ENCODE results near the gene TNNC1. TPM values are rescaled to one million over a fixed set of nuclear protein-coding genes. Genes with fewer than 3 reads are reported as not detected.

The TNNC1 gene
- total RNA-seq, 1 donor from 2014 or later = 12.4 TPM

DNA sequence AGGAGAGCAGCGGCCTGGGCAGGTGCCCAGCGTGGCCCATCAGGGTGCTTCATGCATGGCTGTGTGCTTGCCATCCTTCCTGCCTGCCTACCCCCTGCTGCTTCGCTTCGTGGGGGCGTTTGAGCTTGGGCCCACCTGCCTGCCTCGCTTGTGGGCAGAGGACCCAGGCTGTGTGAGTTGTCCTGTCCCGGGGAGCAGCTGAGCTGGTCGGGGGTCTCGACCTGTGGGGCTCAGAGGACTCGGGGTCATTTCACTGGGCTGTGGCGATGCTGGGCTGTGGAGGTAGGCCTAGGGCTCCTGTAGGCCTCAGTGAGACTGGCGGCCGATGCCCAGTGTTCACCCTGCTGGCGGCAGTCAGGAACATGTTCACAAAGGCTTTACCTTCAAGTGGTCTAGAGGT, 29.2 kb upstream of the TNNC1 start:
- H3K4me3 Mint-ChIP-seq (ENCODE audit: unreplicated experiment) = no peak overlapping the region
- Histone ChIP-seq H3K79me2 (ENCODE audit: insufficient read depth, low read length) (no peaks in the 10 kb centered on the region), H4K20me1 (ENCODE audit: insufficient read depth, low read length) (peaks cover 43% of the 10 kb centered on the region), H3K36me3 (ENCODE audit: insufficient read depth, low read length) (peaks cover 29% of the 10 kb centered on the region), H3K9ac (ENCODE audit: low read length) (no peak overlapping the region), H3K4me2 (ENCODE audit: low read length) (no peak overlapping the region), H3K9me3 (ENCODE audit: insufficient read depth, low read depth, low read length) (no peaks in the 10 kb centered on the region), H3K27ac (ENCODE audit: low read depth, low read length) (no peak overlapping the region), H3K4me1 (ENCODE audit: insufficient read depth, low read length) (peaks cover 6% of the 10 kb centered on the region), H3K27me3 (ENCODE audit: insufficient read depth, low read length) (no peaks in the 10 kb centered on the region), H2AFZ (ENCODE audit: low read depth, low read length) (no peak overlapping the region), H3K4me3 (ENCODE audit: insufficient read depth, low read depth, low read length) (no peak overlapping the region)
- no peaks in the 10 kb centered on the region for H3K27me3 Mint-ChIP-seq (ENCODE audit: low read depth, unreplicated experiment)
- H3K27ac Mint-ChIP-seq (ENCODE audit: unreplicated experiment) = peak overlapping the region; percentile 85
- DNase-seq (ENCODE audit: low read depth) (no peak), FAIRE-seq (no peak)
- H3K36me3 Mint-ChIP-seq (ENCODE audit: low read depth, unreplicated experiment) = peaks cover 32% of the 10 kb centered on the region
- H3K4me1 Mint-ChIP-seq (ENCODE audit: low read depth, unreplicated experiment) = peaks cover 11% of the 10 kb centered on the region
- TF ChIP-seq, protein P1, sequence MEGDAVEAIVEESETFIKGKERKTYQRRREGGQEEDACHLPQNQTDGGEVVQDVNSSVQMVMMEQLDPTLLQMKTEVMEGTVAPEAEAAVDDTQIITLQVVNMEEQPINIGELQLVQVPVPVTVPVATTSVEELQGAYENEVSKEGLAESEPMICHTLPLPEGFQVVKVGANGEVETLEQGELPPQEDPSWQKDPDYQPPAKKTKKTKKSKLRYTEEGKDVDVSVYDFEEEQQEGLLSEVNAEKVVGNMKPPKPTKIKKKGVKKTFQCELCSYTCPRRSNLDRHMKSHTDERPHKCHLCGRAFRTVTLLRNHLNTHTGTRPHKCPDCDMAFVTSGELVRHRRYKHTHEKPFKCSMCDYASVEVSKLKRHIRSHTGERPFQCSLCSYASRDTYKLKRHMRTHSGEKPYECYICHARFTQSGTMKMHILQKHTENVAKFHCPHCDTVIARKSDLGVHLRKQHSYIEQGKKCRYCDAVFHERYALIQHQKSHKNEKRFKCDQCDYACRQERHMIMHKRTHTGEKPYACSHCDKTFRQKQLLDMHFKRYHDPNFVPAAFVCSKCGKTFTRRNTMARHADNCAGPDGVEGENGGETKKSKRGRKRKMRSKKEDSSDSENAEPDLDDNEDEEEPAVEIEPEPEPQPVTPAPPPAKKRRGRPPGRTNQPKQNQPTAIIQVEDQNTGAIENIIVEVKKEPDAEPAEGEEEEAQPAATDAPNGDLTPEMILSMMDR (IDR thresholded peaks at IDR 0.05; ENCODE audit: insufficient read depth, low read depth, low read length) = no peak
- TF ChIP-seq EZH2 (IDR thresholded peaks at IDR 0.05; ENCODE audit: insufficient read depth, low read length) = no peak
- H3K9me3 Mint-ChIP-seq (ENCODE audit: unreplicated experiment) = no peaks in the 10 kb centered on the region

DNA sequence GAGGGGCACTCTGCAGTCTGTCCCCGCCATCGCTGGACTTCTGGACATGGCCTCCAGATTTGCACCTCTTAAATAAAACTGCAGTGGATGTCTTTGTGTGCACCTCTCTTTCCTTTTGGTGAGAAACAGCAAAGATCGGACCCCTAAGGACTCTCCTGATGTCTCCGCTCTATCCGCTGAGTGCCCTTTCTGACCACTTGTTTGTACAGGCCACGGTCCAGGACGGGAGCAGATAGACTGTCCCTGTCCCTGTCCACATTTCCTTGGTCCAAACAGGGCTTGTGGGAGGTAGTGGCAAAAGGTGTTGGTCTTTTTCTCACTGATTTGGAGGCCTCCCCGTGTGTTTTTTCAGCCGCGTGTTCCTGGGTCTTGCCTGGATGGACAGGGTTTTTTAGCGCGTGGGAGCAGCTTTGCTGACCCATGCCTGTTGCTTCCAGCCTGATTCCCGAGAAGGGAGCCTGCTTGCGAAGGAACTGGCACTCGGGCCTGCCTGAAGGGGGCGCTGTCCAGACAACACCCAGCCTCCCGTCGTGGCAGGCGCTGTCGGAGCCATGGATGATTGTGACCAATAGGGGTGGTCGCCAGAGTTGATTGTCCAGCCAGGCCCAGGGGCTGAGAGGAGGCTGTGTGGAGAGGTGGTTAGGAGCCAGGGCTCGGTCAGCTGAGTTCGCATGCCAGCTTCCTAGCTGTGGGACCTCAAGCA, 28.1 kb upstream of the TNNC1 start:
- no peak overlapping the region for H3K4me2 ChIP-seq (ENCODE audit: low read length)
- H3K4me1 Mint-ChIP-seq (ENCODE audit: low read depth, unreplicated experiment) = peaks cover 11% of the 10 kb centered on the region
- no peaks in the 10 kb centered on the region for H3K27me3 ChIP-seq (ENCODE audit: insufficient read depth, low read length)
- no peak overlapping the region for H3K9ac ChIP-seq (ENCODE audit: low read length)
- H3K4me1 ChIP-seq (ENCODE audit: insufficient read depth, low read length) = peaks cover 6% of the 10 kb centered on the region
- H3K4me3 ChIP-seq (ENCODE audit: insufficient read depth, low read depth, low read length) = no peak overlapping the region
- no peaks in the 10 kb centered on the region for H3K79me2 ChIP-seq (ENCODE audit: insufficient read depth, low read length)
- H3K27ac Mint-ChIP-seq (ENCODE audit: unreplicated experiment) = peak overlapping the region; percentile 26
- peaks cover 37% of the 10 kb centered on the region for H3K36me3 Mint-ChIP-seq (ENCODE audit: low read depth, unreplicated experiment)
- no peaks in the 10 kb centered on the region for H3K27me3 Mint-ChIP-seq (ENCODE audit: low read depth, unreplicated experiment)
- DNase-seq (ENCODE audit: low read depth) (no peak), FAIRE-seq (no peak)
- H3K27ac ChIP-seq (ENCODE audit: low read depth, low read length) = no peak overlapping the region
- no peak overlapping the region for H2AFZ ChIP-seq (ENCODE audit: low read depth, low read length)
- peaks cover 53% of the 10 kb centered on the region for H4K20me1 ChIP-seq (ENCODE audit: insufficient read depth, low read length)
- H3K4me3 Mint-ChIP-seq (ENCODE audit: unreplicated experiment) = no peak overlapping the region
- peaks cover 34% of the 10 kb centered on the region for H3K36me3 ChIP-seq (ENCODE audit: insufficient read depth, low read length)
- TF ChIP-seq EZH2 (IDR thresholded peaks at IDR 0.05; ENCODE audit: insufficient read depth, low read length) = no peak
- TF ChIP-seq, protein P1 (IDR thresholded peaks at IDR 0.05; ENCODE audit: insufficient read depth, low read depth, low read length) = peak; percentile 13
- H3K9me3 ChIP-seq (ENCODE audit: insufficient read depth, low read depth, low read length) = no peaks in the 10 kb centered on the region
- H3K9me3 Mint-ChIP-seq (ENCODE audit: unreplicated experiment) = no peaks in the 10 kb centered on the region

Data from astrocyte (in vitro differentiated cells and primary cell).